ENCODE results near the gene EFTUD2.

DNA sequence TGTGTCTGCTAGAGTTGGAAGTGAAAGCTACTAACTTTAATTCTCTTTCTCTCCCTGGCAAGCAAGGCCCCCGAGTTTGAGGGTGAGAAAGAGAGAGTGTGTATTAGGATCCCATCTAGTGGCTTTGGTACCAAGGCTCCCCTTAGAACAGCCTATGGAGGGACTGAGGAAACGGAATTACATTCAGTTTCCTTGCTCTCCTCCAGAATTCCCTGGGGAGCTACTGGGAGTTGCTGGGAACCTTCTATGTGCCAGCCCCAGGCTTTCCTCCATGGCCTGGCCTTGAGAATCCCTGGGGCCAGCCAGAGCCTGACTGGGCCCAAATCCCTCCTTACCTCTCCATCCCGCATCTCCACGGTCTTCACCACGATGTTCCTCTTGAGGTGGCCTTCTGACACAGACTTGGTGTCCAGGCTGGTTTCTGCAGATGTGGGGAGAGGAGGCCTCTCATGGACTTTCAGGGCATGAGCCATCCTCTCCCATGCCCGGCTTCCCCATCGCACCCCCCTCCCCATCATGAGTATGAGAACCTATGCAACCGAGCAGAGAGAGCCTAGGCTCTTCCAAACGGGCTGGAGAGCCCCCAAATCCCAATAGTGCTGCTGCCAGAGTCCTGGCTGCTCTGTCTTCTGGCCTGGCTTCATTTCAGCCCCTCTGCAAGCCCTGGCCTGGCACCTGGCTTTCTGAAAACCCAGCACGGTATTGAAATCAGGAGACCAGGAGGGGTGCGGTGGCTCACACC lies 8.7 kb upstream of the EFTUD2 start:
- TF ChIP-seq EZH2 (IDR thresholded peaks at IDR 0.05; ENCODE audit: insufficient read depth, poor library complexity, severe bottlenecking): no peak
- TF ChIP-seq EZH2phosphoT487 (IDR thresholded peaks at IDR 0.05; ENCODE audit: insufficient read depth, low read depth): no peak

All from GM23248 (cell line).